GM12864 (cell line): ENCODE results near the gene ACTRT1.

ENCODE experiments used
- DNase-seq: peaks from one replicate; pipeline ENCODE4 v3.0.0-alpha.2; 2011; ENCODE audit warnings: low read depth
- H3K4me3 ChIP-seq: 2 replicates; pipeline ENCODE4 v1.5.1; 2011; ENCODE audit warnings: mild to moderate bottlenecking, low read depth, low read length, control low read depth
- CTCF ChIP-seq: IDR thresholded peaks from 2 replicates; pipeline ENCODE4 v1.5.1; 2011; ENCODE audit warnings: low read depth, mild to moderate bottlenecking, moderate library complexity, low read length, control low read depth, inconsistent platforms; ENCODE audit errors: missing control alignments

The ACTRT1 gene

DNA sequence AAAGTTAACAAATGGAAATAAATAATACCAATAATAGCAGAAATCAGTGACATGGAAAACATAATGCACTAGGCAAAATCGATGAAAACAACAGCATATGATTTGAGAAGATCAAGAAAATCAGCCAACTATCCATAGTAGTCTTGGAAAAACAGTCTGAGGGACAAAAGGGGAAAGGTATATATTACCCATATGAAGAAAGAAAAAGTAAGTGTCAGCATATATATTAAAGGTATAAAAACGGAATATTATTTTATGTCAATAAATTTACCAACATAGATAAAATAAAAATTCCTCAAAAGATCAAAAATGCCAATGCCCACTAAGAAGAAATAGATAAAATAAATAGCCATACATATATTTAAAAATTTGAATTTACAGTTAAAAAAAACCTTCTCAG lies 33.0 kb downstream of the ACTRT1 start:
- TF ChIP-seq CTCF, result no peak
- H3K4me3 ChIP-seq, result no peak overlapping the region
- no peak for DNase-seq

DNA sequence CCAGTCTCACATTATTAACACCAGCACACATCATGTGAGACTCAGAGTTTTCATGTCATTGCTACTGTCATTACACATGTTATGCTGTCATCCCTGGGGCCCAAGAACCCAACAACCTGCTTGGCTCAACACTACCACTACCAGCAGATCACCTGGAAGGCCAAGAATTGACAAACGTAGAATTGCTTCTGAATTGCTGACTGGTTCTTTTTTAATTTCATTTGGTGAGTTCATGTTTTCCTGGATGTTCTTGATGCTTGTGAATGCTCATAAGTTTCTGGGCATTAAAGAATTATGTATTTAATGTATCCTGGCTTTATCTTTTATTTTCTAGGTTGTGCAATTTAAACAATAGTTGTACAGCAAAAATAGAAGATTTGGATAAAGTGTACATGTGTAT lies 40.2 kb downstream of the ACTRT1 start:
- H3K4me3 ChIP-seq, result no peak overlapping the region
- no peak for TF ChIP-seq CTCF
- no peak for DNase-seq

- H3K4me3 ChIP-seq, result no peak overlapping the region
- no peak for TF ChIP-seq CTCF
- no peak for DNase-seq
Observed at GRCh38 chrX:128007882-128008281, 44.3 kb downstream of the ACTRT1 start.
